OCI-LY1 (cell line): ENCODE measurements around the gene PRKCZ.

Experiments used
- CTCF ChIP-seq: fragments of 200-600 bp; sonication (generic), shearing (Covaris generic); IDR thresholded peaks from 2 replicates; pipeline ENCODE4 v1.5.1; 2017; ENCODE audit warnings: mild to moderate bottlenecking, antibody characterized with exemption, low read length, moderate library complexity, mixed read lengths
- EZH2 ChIP-seq: fragments of 200-600 bp; sonication (generic), shearing (Covaris generic); IDR thresholded peaks from 2 replicates; pipeline ENCODE4 v1.8.0; 2017; ENCODE audit warnings: borderline replicate concordance, mixed run types, mild to moderate bottlenecking, antibody characterized with exemption, low read length, moderate library complexity, mixed read lengths

- TF ChIP-seq CTCF, result no peak
- no peak for TF ChIP-seq EZH2
Measured at GRCh38 chr1:2084306-2084705, 34.1 kb downstream of the PRKCZ start.
